Activated CD8-positive, alpha-beta memory T cell treated with anti-CD3 and anti-CD28 coated beads for 36 hours (primary cell): ENCODE measurements around the gene TMTC1. TPM values are rescaled to one million over a fixed set of nuclear protein-coding genes. Genes with fewer than 3 reads are reported as not detected.

Experiments
- CTCF ChIA-PET: fragments of 350-600 bp; sonication (Branson Sonifier 250); formaldehyde crosslinking; loops from one replicate; lab custom pipeline; 2021; ENCODE audit warnings: antibody characterized with exemption; lab: Charles Lee
- POLR2A ChIA-PET: fragments of 350-600 bp; sonication (Branson Sonifier 250); formaldehyde crosslinking; loops from one replicate; lab custom pipeline; 2021; ENCODE audit warnings: antibody characterized with exemption; lab: Charles Lee
- total RNA-seq, 2 experiments: library from RNA; stranded (reverse); gene quantifications; one replicate each; pipeline ENCODE4 v1.2.3, GENCODE V29; 2021

The TMTC1 gene
- total RNA-seq, 2 experiments from 2014 or later: not detected

DNA sequence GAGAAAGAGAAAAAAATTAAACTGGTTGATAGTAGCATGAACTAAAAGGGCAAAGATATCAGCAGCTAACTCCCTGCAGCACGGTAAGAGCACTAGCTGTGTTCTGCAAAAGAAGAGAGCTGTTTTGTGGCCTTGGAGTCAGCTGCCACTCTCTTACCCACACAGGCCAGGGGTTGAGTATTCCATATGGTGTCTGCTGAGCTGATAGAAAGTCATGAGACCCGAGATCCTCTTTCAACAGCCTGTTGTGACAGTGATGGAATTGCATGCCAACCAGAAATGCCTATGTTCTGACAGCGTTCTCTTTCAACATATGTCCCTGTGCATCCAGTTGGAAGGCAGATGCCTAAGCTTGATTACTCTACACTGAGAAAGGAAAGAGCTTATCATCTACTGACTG is 39.9 kb downstream of the TMTC1 start:
- POLR2A ChIA-PET: no interaction called here
- CTCF ChIA-PET: interaction anchor here (0.6 kb wide), 1 partner anchor 44 kb away, joined by 6 read pairs; no protein-coding TSS in a partner anchor

DNA sequence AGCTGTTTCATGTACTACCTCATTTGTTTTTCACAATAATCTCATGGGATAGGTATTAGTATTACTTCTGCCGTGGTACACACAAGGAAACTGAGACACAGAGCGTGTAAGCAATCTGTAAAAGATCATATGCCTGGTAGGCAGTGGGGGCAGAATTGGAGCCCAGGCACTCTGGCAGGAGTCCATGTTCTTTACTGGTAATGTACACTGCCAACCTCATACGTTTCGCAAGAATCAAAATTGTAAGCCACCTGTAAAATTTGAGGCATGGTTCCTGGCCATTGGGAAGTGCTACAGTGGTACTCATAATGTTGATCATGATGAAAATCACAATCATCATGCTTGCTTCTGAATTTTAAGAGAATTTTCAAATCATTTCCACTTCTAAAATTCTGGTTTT is 40.7 kb downstream of the TMTC1 start:
- POLR2A ChIA-PET: no interaction called here
- CTCF ChIA-PET: no interaction called here

DNA sequence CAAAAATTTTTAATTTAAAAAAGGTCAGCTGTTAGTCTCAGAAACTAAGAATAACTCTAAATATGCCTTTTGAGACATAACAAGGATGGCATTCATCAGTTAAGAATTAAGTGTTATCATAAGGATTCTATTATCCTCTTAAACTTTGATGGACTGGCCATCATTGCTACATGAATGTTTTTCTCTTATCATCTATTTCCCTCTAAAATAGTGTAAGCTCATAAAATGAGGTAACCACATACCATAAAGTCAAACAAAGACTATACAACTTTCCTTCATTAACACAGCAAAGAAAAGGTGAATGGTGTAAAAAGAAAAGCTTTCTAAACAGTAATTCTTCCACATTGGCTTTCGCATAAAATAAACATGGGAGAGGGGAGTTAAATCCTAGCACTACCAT is 41.1 kb downstream of the TMTC1 start:
- ChIA-PET CTCF (no interaction called here), POLR2A (no interaction called here)

DNA sequence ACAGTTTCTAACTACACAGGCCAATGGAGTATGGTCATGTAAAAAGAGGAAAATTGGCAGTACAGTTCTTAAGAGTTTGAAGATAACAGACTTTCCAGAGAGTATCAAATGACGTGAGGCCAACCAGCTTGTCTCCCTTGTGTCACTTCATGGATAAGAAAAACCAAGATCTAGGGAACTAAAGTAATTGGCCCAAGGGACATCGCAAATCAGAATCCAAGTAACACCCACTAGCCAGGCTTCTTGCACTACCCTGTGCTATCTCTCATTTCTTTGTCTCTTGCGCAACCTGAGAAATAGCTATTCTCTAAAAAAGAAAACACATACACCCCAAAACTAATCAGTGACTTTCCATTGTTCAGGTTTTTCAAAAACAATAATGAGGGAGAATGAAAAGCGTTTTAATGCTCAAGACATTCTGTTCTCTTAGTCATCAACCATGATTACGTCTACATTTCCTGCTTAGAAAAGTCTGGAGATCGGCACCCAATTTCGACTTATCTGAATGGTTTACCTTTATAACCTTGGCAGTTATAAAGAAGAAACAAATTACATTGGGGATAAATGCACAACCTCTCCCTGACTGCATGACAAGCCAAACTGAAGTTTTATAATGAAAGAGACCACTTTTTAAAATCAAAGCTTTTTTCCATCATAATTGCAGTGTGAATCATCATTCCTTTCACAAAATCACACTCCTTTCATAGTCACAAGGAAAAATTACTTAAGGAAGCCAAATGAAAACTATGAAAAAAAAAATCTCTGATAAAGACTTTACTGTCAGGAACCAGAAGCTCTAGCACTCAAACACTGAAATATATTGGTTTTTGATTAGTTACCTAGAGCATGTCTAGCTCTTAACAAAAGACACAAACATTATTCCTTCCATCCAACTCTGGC is 42.1 kb downstream of the TMTC1 start:
- ChIA-PET POLR2A (no interaction called here), CTCF (no interaction called here)

DNA sequence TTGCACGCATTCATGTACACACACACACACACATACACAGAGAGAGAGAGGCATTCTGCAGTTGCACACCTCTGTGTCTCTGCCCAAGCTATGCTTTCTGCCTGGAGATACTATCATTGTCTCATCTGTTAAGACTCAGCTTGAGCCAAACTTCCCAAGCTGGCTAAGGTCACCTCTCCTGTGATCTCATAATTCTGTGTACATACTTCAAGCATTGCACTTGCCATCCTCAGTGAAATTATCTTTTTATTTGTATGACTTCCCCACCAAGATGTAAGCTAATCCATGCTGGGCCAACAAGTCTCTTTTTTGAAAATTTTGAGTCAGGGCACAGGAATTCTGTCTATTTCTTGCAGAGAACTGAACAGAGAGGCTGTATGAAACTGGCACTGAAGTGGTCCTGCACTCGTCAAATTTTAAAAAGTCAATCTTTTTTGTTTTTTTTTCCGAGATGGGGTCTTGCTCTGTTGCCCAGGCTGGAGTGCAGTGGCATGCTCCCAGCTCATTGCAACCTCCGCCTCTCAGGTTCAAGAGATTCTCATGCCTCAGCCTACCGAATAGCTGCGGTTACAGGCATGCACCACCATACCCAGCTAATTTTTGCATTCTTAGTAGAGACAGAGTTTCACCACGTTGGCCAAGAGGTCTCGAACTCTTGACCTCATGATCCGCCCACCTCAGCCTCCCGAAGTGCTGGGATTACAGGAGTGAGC is 44.3 kb downstream of the TMTC1 start:
- CTCF ChIA-PET: no interaction called here
- POLR2A ChIA-PET: no interaction called here

DNA sequence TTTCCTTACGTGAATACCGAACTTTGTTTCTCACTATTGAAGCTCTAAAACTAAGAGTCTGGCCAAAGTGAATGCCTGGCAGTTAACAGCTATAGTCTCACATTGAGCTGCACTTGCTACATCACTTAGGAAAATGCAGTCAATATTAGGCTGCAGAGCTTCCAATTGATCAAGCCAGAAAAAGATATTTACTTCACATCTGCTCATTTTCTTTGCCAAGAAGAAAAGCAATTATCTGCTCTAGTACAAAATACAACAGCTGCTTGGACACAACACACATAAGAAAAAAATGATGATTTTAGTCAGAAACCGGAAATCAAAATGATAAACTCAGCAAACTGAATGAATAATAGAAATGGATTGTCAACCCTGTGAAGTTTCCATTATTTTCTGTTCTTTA is 45.4 kb downstream of the TMTC1 start:
- ChIA-PET POLR2A (no interaction called here), CTCF (no interaction called here)

DNA sequence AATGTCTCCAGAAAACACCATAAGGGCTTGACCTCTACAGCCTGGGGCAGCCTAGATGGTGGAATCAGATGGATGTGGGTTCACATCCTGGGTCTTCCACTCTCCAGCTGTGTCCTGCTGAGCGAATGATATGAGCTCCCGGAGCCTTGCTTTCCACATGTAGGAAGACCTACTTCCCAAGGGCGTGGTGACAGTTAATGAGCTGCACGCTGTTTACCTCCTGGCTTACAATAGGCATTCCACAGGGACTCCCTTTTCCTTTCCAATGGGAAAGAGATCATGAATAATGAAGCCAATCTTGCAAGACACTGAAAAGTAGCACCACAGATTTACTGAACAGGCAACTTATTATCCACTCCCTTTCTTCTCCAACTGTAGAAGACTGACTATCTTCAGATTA is 46.1 kb downstream of the TMTC1 start:
- ChIA-PET CTCF (no interaction called here), POLR2A (no interaction called here)

DNA sequence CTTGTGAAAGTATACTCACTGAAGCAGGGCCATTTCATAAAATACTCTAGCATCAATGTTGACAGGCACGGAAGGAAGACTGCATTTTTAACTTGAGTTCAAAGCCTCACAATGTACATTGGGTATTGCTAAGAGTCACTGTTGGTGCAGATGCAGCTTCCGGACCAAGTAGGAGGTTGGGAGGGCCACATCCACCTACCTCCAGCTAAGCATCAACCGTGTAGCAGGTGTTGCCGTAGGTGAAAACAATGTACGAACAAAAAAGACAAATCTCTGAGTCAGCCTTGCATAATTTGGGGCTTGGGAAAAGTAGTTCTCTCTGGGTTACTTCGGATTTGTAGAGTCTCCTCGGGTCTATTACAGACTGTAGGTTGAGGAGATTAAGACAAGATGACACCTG is 48.1 kb downstream of the TMTC1 start:
- POLR2A ChIA-PET: no interaction called here

DNA sequence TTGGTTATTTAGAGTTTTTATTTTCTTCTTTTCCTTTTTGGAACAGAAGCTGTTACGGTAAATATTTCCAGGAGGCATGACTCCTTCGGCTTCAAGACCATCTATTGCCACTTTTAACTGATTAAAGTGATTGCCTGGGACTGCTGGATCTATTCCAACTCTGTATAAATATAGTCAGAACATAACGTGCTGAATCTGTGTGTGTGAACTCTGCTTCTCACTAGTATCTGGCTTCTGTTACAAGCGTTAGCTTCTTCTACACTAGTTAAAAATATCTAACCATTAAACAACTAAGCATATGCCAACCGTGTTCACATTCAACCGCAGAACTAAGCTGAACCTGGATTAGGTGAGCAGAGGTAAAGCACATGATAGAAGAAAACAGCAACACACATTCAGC is 49.0 kb downstream of the TMTC1 start:
- ChIA-PET CTCF (no interaction called here), POLR2A (no interaction called here)

More for the DNA sequence above, 48.1 kb downstream of the TMTC1 start:
- CTCF ChIA-PET: interaction anchor here (0.6 kb wide), 1 partner anchor 906 kb away, joined by 3 read pairs; no protein-coding TSS in a partner anchor

DNA sequence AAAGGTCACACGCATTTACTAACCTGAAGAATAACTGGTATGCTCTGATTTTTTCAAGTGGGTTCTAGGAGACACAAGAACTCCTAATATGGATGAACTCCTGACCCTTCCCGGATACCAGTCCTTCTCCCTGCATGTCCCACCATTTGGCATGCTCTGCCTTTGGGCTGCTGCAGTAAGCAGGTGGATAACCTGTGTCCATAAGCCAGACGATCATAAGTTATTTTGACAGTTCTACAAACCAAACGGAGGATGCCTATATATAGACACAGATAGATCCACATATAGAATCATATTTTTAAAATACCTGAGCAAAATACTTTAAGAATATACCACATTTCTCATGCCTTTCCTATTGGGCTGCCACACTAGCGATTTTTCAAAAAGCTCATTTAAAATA is 49.4 kb downstream of the TMTC1 start:
- POLR2A ChIA-PET: no interaction called here
- CTCF ChIA-PET: no interaction called here

DNA sequence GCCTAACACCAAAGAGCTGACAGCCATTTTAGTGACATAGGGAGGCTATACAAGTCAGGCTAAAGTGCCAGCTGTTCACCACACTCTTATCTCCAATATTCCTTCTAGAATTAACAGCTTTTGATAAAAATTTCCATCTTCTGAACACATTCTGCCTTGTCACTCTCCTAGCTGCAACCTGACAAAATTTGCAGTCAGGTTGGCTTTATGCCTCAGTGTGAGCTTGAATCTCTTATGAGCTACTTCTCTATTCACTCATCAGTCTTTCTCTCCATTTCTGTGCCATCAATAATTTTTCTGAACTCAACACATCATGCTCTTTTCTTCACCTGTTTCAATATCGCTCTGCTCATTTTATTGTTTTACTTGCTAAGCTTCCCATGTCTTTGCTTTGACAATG is 50.2 kb downstream of the TMTC1 start:
- ChIA-PET POLR2A (no interaction called here), CTCF (no interaction called here)

DNA sequence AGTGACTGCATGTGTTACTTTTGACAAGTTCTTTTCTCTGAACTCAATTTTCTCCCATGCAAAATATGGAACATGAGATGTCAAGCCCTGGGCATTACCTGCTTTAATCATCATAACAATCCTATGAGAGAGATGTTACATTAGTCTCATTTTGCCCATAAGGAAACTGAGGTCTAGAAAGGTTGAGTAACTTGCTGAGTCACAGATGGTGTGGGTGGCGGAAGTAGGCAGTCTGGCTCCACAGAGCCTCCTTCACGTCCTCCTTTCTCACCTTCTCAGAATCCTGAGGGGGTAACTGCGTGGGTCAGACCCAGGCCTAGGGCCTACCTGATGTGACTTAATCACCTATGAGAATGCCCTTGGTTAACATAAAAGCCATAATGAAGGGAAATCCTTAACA is 50.7 kb downstream of the TMTC1 start:
- ChIA-PET CTCF (no interaction called here), POLR2A (no interaction called here)

DNA sequence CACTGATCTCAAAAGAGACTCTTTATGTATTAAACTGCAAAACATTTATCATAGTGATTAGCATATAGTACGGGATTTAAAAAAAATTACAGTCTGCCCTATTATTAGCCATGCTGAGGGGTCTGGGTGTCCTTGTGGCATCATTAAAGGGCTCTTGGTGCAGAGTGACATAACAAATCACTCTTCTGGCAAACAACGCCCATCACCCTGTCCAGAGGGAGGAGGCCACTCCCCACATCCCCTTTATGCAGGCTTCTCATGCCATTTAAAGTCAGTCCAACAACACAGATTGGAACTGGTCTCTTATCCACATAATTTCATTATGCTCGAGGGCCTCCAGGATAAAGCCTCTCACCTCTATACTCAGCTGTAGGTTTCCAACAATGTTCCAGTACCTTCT is 51.1 kb downstream of the TMTC1 start:
- CTCF ChIA-PET: no interaction called here
- POLR2A ChIA-PET: no interaction called here

DNA sequence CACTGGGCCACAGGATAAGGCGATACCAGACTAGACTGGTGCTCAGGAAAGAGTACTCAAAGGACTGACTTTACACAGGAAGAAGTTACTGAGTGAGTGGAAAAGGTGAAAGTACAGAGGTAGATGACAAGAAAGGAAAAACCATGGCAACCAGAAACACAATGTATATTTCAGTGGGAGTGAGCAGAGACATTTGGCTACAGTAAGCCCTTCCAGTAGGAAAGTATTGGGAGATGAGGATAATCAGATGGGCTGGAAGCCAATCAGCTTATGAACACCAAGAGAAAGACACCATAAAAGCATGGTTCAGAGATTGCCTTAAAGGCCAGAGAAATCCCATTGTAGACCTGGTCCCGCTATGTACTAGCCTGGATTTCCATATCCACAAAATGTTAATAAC is 51.6 kb downstream of the TMTC1 start:
- POLR2A ChIA-PET: interaction anchor here (0.5 kb wide), 1 partner anchor 1909 kb away, joined by 3 read pairs; no protein-coding TSS in a partner anchor

DNA sequence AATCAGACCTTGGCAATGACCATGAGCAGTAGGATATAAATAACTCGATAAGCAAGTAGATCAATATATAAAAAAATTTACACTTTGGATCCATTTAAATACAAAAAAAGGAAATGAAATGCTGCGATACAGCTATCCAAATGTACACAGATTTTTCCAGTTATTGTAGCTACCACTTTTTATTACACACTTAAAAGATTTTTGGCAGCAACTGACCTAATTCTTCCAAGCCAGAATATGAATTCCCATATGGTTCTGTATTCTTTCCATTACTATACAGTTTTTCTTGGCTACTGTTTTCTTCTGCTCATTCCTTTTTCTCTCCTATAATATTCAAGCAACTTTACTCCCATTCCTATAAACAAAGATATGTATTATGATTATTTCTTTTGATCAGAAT is 52.2 kb downstream of the TMTC1 start:
- POLR2A ChIA-PET: interaction anchor here (0.5 kb wide), 1 partner anchor 1910 kb away, joined by 3 read pairs; no protein-coding TSS in a partner anchor
- CTCF ChIA-PET: no interaction called here

More for the DNA sequence above, 51.6 kb downstream of the TMTC1 start:
- CTCF ChIA-PET: no interaction called here

DNA sequence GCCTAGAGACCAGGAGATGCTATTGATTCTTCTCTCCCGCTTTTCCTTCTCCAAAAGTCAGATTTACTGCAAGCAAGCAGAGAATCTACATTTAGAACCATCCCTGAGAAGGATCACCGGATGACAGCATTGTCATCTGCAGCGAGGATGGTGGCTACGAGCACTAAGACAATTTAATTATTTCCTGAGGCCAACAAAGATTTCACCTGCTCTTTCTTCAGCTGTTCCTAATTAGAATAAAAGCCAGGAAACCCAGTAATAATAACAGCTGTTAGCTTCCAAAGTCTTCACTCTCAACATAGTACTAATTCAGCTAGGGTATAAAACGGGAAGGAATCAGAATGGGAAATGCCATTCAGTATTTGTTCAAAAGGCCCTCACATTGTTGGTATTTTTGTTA is 53.3 kb downstream of the TMTC1 start:
- CTCF ChIA-PET: no interaction called here
- POLR2A ChIA-PET: no interaction called here

DNA sequence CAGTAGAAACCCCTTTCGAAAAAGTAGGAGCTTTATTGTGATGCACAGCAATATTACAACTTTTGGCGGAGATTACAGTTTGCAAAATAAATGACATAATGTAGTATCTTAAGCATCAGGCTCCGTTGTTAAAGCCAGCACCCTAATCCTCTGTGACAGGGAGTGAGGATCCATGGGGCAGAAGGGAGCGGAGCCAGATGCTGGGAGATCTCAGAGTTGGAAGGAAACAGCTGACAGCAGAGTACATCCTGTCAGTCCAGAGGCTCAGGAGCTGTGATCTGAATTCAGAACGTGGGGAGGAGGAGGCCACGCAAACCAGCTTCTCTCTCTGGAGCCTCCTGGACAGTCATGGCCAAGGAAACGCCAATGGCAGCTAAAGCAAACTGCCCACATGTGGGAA is 55.7 kb downstream of the TMTC1 start:
- CTCF ChIA-PET: no interaction called here
- POLR2A ChIA-PET: no interaction called here

DNA sequence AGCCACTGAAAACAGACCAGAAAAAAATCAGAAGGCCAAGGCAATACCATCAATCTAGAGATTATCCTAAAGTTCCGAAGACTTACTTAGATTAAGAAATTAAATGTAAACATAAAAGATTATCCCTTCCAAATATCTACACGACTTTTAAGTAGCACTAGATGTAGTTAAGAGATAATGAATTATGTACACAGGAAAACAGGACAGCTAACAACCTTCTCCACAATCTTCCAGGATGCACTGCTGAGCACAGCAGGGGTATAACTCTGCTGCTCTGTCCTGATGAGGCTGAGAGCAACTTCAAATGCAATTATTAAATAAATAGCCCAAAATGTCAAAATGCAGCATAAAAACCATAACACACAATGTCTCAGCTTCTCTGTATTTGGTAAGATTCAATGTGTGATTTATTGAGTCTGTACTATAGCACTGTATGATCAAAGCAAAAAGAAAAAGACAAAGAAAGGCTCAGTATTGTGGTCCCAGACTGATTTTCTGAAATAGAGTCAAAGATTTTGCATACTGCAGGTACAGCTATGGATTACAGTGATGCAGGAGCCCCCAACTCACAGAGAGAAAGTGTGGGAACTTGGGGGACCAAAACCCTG is 56.9 kb downstream of the TMTC1 start:
- POLR2A ChIA-PET: no interaction called here
- CTCF ChIA-PET: no interaction called here

DNA sequence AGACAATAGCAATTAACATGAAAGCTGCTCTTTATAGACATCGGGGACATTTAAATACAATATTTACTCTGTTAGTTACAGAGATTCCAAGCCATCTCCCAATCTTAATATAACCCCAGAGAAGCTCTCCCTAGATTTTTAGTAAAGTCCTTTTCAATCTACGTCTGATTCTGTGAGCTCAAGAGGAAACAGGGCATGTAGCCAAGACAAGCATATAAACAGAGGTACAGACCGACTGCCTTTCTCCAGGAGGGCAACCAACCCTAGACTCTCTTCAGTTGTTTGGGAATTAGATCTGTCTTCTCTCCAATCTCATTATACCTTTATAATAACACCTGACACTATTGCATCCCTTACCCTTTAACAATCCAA is 57.4 kb downstream of the TMTC1 start:
- ChIA-PET POLR2A (no interaction called here), CTCF (no interaction called here)

DNA sequence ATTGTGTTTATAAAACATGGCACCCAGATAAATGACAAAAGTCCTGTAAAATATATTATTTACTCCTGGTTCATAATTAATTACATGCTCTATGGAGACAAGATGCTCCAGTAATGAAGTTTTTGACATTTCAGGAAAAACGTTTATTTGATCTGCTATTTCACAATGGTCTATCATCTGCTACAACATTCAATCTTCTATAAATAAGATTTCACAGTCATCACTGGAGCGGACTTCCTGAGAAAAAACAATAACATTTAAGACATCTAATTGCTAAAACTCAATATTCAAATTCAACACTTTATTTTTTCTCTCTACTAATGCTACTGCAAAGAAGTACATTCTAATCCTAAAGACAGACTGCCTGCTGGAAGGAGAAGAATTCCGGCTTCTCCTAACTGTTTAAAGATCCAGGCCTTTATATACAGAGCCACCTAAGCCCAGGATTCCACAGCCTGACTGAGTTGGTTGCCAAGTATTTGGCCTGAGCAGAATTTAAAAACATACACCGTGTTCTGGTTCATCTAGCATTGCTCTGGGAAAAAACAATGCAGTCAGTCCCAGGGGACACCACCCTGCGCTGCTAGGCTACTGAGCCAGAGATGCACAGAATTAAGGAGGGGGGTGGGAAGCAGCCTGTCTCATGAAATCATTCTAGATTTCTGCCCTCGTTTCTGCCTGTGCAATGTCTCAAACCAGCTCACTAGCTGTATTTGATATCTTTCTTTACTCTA is 58.0 kb downstream of the TMTC1 start:
- ChIA-PET CTCF (no interaction called here), POLR2A (no interaction called here)
